RKO (cell line): ENCODE measurements around the gene LRIT3.

Experiments used
- DNase-seq: peaks from one replicate; pipeline ENCODE4 v3.0.0-alpha.2; 2016; ENCODE audit warnings: low spot score

The LRIT3 gene

GRCh38 chr4:109910256-109910655 lies 62.3 kb downstream of the LRIT3 start:
- DNase-seq: no peak

GRCh38 chr4:109912706-109913595 lies 65.0 kb downstream of the LRIT3 start, which contains the start of gene EGF:
Gene EGF (plus strand): TSS chr4:109912883. CDS start chr4:109913336, 453 bp downstream.
- DNase-seq: peak; percentile 25

DNA sequence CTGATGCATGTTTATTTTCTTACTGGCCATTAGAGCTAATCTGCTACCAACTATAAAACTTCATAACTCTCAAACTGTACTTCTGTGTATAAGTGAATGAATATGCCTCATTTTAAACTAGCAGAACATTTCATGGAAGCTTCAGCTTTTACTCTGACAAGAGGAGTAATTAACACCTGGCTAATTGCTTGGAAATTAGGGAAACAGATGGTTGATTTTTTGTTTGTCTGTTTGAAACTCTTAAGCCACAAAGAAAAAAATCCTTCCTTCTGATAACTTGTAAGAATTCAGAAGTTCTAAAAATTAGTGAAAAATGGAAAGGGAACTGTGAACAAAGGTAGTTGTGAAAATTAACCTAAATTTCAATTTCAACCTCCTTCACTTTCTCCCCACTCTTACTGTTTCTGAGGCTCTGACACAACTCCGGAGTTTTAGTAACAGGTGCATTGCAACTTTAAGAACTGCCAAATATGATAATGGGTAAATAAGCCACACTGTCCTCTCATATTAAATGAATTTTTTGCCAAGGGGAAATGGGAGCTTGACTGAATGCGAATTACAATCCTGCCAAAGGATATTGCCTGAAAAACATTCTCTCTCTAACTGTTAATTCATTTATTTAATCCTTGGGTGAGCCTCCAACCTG lies 65.8 kb downstream of the LRIT3 start:
- DNase-seq: no peak

DNA sequence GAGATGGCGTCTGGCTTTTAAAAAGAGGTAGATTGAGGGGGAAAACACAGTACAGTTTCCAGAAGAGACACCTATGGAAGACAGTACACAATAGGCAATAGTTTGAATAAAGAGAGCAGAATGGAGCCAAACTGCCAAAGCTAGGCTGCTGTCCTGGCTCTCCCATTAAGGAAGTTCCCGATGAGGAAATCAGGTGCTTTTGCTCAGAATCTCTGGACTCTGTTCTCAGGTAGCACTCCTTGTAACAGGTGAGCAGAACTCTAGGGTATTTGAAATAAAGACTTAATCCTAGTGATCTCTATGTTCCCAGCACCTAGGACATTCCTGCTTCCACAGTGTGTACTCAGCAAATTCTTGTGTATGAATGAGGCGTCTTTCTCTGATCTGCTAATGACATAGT lies 66.4 kb downstream of the LRIT3 start:
- DNase-seq: no peak

DNA sequence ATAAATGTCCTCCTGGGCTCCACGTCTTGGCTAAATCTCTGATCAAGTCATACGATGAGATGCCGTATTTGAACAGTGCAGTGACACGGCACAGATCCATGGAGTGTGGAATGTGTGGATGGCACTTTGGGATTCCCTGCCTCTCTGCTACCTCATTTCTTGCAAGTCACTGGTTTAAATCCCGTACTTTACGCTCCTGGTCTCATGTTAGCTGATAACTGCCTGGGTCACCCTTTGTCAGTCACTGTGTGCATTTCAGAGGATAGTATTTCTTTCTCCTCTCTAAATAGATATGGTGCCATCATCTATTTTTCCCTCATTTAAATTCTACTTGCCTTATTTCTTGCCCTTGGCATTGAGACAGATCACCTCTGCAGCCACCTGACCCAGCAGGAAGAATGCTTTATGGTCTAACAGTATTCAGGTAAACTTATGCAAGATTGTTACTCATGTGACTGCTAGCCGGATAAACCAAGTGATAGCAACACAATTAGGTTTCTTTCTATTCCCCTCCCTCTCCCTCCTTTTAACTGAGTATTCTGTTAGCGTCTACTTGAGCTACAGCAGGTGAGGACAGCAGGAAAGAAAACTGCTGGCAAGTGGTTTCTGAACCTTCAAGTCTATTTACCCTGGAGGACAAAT lies 67.6 kb downstream of the LRIT3 start:
- DNase-seq: no peak

DNA sequence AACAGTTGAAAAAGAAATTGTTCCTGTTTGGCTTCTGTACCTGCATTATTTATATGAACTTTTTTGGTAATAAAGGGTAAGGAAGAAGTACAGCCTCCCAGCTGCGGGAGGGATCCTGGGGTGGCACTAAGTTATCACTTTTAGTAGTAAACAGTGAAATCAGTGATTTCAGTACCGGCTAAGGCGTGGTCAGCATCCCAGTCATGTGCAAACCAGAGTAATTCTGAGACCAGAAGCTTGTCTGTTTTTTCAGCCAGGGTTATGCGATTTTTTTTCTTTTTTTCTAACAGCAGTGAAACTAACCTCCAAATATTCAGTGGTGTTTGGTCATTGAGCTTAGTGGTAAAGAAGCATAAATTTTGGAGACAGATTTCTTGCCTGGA lies 68.1 kb downstream of the LRIT3 start:
- no peak for DNase-seq

DNA sequence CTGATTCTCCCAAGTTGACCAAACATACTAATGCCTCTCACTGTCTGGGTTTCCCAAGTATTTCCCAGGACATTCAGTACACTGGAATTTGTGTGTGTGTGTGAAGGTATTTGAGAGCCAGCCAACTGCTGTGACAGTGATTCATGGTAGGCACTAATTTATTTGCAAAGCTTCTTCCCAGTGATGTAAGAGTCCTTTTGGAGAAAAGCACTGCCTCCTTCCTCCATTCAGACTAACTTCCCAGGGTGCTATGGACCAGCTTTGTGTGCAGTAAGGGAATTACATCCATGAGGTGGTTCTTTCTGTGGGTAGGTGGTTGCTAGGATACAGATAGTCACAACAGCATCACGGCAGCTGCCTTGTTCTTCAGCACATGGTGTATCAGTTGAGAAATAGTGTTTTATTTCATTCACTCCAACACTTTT lies 73.5 kb downstream of the LRIT3 start:
- peak; percentile 70 for DNase-seq
